CD4-positive, alpha-beta T cell treated with Interleukin-10 for 1 hour (primary cell): Measurements from ENCODE around the gene ASXL1.

Experiments used
- DNase-seq: peaks from one replicate; pipeline ENCODE4 v3.0.0-alpha.2; 2020

Gene ASXL1

DNA sequence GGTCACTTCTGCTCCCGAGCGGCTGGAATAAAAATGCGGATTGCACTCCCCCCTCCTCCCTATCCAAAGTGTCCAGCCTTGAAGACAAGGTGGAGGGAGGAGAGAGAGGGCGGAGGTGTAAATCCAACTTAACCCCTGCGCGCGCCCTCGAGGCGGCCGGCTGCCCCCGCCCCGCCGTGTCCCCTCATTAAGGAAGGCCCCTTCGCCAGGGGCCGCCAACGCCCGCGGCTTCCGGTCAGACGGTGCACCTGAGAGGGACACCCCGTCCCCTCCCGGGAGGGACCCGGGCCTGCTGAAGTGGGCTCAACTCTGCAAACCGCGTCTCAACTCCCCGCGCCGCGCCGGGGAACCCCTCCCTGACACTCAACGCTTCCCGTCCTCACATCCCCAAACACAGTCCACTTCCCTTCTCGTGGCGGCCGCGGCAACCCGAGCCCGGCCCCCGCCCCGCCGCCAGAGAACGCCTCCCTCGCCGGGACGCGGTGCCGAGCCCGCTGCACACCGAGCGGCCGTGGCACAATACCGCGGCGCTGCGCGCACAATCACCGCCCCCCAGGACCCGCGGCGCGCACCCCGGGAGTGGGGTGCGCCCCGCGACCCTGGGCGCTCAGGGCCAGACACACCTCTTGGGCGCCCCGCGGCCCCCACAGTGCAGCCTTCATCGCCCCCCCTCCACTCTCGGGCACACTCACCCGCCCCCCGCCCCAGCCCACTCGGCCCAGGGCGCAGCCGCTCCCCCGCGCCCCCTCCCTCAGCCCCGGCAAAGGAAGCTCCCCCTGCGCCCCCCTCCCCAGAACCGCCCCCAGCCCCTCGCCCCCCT lies 124.5 kb downstream of the ASXL1 start:
- peak; percentile 45 for DNase-seq

DNA sequence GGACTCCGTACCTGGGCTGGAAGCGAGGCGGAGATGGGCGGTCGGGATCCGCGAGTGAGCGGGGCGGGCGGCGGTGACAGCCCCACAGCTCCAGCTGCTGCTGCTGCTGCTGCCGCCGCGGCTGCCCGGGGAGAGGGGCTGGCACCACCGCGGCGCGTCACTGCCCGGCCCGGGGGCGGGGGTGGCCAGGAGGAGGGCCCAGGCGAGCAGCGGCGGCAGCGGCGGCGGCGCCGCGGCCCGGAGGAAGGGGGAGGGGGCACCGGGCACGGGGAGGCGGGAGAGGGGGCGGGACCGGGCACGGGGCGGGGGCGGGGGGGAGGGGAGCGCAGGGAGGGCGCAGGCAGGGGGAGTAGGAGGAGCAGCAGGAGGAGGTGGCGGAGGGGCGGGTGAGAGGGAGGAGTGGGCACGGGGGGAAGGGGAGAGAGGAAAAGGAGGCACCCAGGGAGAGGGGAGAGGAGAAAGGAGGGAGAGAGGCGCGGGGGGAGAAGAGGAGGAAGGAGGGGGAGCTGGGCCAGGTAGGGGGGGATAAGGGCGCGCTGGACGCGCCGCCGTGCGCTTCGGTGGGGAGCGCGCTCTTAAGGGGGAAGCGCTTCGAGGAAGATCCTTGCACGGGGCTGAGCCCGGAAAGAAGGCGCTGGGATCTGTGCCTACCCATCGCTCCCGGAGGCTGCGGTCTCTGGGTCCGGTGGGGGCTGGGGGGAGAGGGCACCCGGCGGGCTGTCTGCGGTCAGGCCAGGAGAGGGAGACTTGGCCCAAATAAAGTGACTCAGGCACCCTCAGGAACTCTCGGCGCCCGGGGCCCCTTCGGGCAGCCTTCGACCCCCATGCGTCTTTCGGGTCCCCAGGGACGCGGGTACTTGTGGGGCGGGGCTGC lies 125.5 kb downstream of the ASXL1 start:
- DNase-seq: peak; percentile 80

DNA sequence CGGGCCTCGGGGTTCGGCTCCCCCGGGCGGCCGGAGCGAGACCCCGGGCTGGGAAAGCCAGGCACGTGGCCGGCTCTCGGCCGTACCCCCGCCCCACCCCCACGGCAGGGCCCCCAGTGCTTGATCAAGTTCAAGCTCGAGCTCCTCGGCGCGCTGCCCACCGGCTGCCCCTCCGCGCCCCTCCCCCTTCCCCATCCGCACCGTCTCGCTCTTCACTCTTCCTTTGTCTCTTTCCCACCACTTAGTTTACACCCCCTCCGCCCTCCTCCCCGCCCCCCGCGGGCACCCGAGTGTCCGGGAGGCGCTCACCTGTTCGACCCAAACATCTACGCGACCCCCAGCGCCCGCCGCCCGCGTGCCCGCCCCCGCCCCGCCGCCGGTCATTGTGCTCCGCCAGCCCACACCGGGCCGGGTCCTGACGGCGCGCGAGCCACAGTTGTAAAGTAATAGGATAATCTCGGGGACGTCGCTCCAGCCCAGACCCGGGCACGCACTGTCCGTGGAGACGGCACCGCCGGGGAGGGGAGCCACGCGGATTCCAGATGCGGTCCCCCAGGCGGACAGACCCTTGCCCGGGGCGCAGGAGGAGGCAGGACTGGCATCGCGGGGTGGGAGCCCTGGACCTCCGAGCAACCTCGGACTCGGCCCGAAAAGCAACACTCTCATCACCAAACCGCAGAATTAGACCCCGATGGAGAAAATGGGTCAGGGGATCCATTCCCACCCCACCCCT lies 126.3 kb downstream of the ASXL1 start:
- DNase-seq: peak; percentile 19

DNA sequence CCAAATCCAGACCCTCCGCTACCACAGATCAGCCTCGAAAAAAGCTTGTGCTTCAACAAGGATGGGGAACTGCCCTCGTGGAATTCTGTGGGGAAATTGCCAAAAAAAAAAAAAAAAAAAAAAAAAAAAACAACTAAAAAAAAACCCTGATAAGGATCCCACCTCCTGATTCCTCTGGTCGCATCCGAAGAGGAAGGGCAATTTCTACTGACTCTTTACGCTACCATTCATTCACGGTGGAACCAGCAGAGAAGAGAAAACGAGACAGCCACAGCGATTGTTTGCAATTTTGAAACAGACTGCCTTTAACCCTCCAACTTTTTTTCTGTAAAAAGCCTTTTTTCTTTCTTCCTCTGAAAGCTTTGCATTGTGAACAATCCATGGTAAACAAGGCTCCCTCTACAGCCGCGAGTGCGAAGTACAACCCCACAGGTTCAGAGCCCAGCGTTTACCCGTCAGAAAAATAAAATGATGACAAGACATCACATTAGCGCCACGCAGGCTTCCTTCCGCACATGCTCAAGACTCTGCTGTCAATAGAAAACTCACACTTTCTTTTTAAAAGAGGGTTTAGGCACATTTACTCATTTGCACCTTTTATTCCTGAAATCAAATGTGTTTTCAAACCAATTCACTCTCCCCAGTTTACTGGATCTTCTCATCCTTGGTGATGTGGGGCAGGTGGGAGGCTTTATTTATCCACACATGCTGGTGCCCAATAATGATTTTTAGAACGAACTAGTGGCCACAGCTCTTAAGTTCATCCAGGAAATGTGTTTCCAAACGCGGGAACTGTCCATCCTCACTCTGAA lies 127.0 kb downstream of the ASXL1 start:
- peak; percentile 89 for DNase-seq

DNA sequence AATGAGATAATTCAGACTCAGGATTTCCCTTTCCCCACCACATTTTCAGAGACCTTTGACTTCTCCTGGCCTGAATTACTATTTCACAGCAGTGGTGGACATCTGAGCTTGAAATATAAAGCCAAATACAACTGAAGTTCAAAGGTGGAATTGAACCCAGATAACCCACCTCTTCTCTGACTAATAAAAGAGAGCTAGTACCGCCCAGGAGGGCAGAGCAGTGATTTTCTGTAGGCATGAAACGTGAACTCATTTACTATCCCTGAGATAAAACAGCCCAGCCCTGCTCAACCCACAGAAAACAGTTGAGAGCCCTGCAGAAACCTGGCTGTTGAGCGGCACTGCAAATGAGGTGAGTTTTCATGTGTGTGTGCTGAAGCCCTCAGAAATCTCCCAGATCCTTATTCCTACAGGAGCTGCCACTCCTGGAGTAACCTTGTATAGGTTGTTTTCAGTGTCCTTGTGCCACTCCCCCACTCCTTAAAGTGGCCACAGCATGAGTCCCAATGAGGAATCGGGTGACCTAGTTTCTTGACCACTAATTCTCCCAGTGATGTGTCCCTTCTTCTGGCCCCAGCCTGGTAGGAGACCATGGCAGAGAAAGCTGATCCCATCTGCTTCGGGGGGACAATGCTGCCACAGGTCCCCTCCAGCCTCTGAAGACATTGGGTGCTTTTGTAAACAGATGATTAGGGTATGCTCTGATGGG lies 127.8 kb downstream of the ASXL1 start:
- DNase-seq: no peak

DNA sequence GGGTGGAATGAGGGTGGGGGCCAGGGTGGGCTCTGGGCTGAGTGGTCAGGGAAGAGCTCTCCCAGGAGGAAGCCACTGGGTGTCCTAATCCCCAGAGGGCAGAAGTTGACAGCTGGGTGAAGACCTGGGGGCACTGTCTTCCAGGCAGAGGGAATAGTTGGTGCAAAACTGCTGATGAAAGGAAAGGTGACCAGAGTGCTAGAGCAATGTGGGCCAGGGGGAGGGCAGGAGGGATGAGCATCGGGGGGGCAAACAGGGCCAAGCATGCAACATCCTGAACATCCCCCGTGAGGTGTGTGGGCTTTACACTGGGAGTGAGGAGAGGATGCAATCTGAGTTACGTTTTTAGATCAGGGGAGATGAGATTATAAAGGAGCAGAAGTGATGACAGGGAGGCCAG lies 129.2 kb downstream of the ASXL1 start:
- DNase-seq: no peak

DNA sequence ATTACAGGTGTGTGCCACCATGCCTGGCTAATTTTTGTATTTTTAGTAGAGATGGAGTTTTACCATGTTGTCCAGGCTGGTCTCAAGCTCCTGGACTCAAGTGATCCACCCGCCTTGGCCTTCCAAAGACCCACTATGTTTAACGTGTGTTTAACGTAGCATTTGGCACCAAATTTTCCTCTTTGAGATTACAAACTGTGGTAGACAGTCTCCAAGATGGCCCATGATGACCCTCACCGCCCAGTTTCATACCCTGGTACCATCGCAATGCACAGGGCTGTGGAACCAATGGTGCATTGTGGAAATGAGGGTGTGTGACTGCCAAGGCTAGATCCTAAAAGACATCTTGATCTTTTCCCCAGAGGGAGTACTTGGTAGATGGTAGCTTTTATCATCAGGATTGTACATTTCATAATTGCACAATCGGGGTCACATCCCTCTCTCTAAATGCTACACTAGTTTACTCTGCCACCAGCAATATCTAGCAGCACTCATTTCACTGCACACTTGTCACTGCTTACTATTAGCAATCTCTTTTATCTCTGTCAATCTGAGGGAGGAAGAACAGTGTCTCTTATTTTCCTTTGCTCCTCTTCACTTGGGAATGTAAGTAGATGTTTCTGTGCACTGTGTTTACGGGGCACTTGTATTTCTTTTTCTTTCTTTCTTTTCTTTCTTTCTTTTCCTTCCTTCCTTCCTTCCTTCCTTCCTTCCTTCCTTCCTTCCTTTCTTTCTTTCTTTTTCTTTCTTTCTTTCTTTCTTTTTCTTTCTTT lies 130.1 kb downstream of the ASXL1 start:
- no peak for DNase-seq
